SK-MEL-5 (cell line): ENCODE measurements around the gene PIEZO2. TPM values are rescaled to one million over a fixed set of nuclear protein-coding genes. Genes with fewer than 3 reads are reported as not detected.

Experiments used
- DNase-seq: peaks from one replicate; pipeline ENCODE4 v3.0.0-alpha.2; 2016; ENCODE audit warnings: low read depth, low spot score
- in situ Hi-C: cut with HindIII; loops from 2 replicates; pipeline ENCODE4 v1.10.0; 2016; ENCODE audit warnings: low sequenced_read_pairs, high pct_unique_total_duplicates, low pct_unique_long_range_greater_than_20kb
- total RNA-seq: library from RNA; depleted of rRNA; stranded (reverse); fragments of >200 nt; shearing (Covaris generic); gene quantifications from 2 replicates; pipeline ENCODE4 v1.2.3, GENCODE V29; 2014

Gene PIEZO2
- total RNA-seq, 1 experiment from 2014 or later: 0.61 TPM

GRCh38 chr18:10689236-10690034 is 459.9 kb downstream of the PIEZO2 start:
- in situ Hi-C loops: no loop called here
- no peak for DNase-seq

- no peak for DNase-seq
- in situ Hi-C loops: no loop called here
Measured at GRCh38 chr18:10688766-10689165, 460.6 kb downstream of the PIEZO2 start.

GRCh38 chr18:10687161-10687925 is 462.0 kb downstream of the PIEZO2 start:
- DNase-seq: no peak
- in situ Hi-C loops: no loop called here

GRCh38 chr18:10686308-10686707 is 463.1 kb downstream of the PIEZO2 start:
- DNase-seq: no peak
- in situ Hi-C loops: no loop called here

GRCh38 chr18:10685484-10685883 is 463.9 kb downstream of the PIEZO2 start:
- in situ Hi-C loops: no loop called here
- no peak for DNase-seq

- DNase-seq: peak; percentile 6
- in situ Hi-C loops: no loop called here
Measured at GRCh38 chr18:10682368-10682714, 467.0 kb downstream of the PIEZO2 start.

GRCh38 chr18:10681581-10682367 is 467.6 kb downstream of the PIEZO2 start:
- no peak for DNase-seq
- in situ Hi-C loops: no loop called here

- no peak for DNase-seq
- in situ Hi-C loops: no loop called here
Measured at GRCh38 chr18:10680271-10680596, 469.1 kb downstream of the PIEZO2 start.

GRCh38 chr18:10679557-10680270 is 469.7 kb downstream of the PIEZO2 start:
- in situ Hi-C loops: no loop called here
- no peak for DNase-seq

- in situ Hi-C loops: no loop called here
- no peak for DNase-seq
Measured at GRCh38 chr18:10671441-10671840, 477.9 kb downstream of the PIEZO2 start.

- in situ Hi-C loops: no loop called here
- DNase-seq: no peak
Measured at GRCh38 chr18:10670856-10671255, 478.5 kb downstream of the PIEZO2 start.

- in situ Hi-C loops: no loop called here
- no peak for DNase-seq
Measured at GRCh38 chr18:10669441-10670100, 479.8 kb downstream of the PIEZO2 start.

GRCh38 chr18:10663750-10664149 is 485.6 kb downstream of the PIEZO2 start:
- in situ Hi-C loops: no loop called here
- DNase-seq: no peak

- DNase-seq: no peak
Measured at GRCh38 chr18:10661317-10661716, 488.1 kb downstream of the PIEZO2 start.

GRCh38 chr18:10660179-10660884 is 489.0 kb downstream of the PIEZO2 start:
- no peak for DNase-seq
- in situ Hi-C loops: no loop called here

More at GRCh38 chr18:10661317-10661716, 488.1 kb downstream of the PIEZO2 start:
- in situ Hi-C loops: no loop called here

- in situ Hi-C loops: no loop called here
- DNase-seq: no peak
Measured at GRCh38 chr18:10659594-10659993, 489.8 kb downstream of the PIEZO2 start.

- DNase-seq: no peak
- in situ Hi-C loops: no loop called here
Measured at GRCh38 chr18:10659000-10659399, 490.4 kb downstream of the PIEZO2 start.
